ENCODE measurements around the gene NDRG3. TPM values are rescaled to one million over a fixed set of nuclear protein-coding genes. Genes with fewer than 3 reads are reported as not detected.
"Not testable (repeated sequence)": the region's sequence is repeated elsewhere in the genome, so short reads cannot be mapped to it uniquely, and the experiment has no call there.

NDRG3 gene
- total RNA-seq, 2 experiments from 2014 or later: 32.8 to 41.2 TPM

- no peaks in the 10 kb centered on the region for H3K27me3 Mint-ChIP-seq
- DNase-seq: no peak
- H3K36me3 Mint-ChIP-seq (ENCODE audit: low read depth): peaks cover 32% of the 10 kb centered on the region
- H3K27ac Mint-ChIP-seq: peak overlapping the region; percentile 95
- ChIA-PET POLR2A (interaction anchor here (0.7 kb wide), 1 partner anchor 182 kb away, joined by 4 read pairs; no protein-coding TSS in a partner anchor), CTCF (interaction anchor here (1.0 to 1.5 kb wide), 3 partner anchors 24 to 127 kb away, joined by 3 read pairs; no protein-coding TSS in a partner anchor)
- no peaks in the 10 kb centered on the region for H3K9me3 Mint-ChIP-seq
- peaks cover 46% of the 10 kb centered on the region for H3K4me1 Mint-ChIP-seq
- peak overlapping the region; percentile 25 for H3K4me3 Mint-ChIP-seq
These were observed 98.4 kb downstream of the NDRG3 start for GRCh38 chr20:36647196-36648121.

- H3K4me3 Mint-ChIP-seq: peak overlapping the region; percentile 25
- CTCF ChIA-PET: interaction anchor here (0.6 to 1.7 kb wide), 6 partner anchors 8 to 508 kb away, joined by 3 to 16 read pairs (median 4); partner anchors contain the start of gene RAB5IF
- no peaks in the 10 kb centered on the region for H3K27me3 Mint-ChIP-seq
- no peak for DNase-seq
- POLR2A ChIA-PET: interaction anchor here (0.7 to 0.9 kb wide), 2 partner anchors 8 to 181 kb away, joined by 3 to 4 read pairs; no protein-coding TSS in a partner anchor
- peaks cover 53% of the 10 kb centered on the region for H3K4me1 Mint-ChIP-seq
- no peaks in the 10 kb centered on the region for H3K9me3 Mint-ChIP-seq
- peaks cover 38% of the 10 kb centered on the region for H3K36me3 Mint-ChIP-seq (ENCODE audit: low read depth)
- H3K27ac Mint-ChIP-seq: peak overlapping the region; percentile 95
These were observed 99.2 kb downstream of the NDRG3 start for GRCh38 chr20:36646678-36647077.

GRCh38 chr20:36645998-36646397 is 99.9 kb downstream of the NDRG3 start, which contains the start of gene SLA2:
Gene SLA2 (minus strand): TSS chr20:36646196. CDS start chr20:36641335, 4,861 bp downstream.
- peaks cover 38% of the 10 kb centered on the region for H3K36me3 Mint-ChIP-seq (ENCODE audit: low read depth)
- ChIA-PET POLR2A (interaction anchor here (0.6 to 1.0 kb wide), 5 partner anchors 9 to 277 kb away, joined by 3 to 4 read pairs (median 3); no protein-coding TSS in a partner anchor), CTCF (interaction anchor here (0.6 to 1.7 kb wide), 8 partner anchors 9 to 508 kb away, joined by 4 to 16 read pairs (median 4); partner anchors contain the start of gene RAB5IF)
- H3K27me3 Mint-ChIP-seq: no peaks in the 10 kb centered on the region
- peak within 1 kb of the TSS; percentile 97 for H3K4me3 Mint-ChIP-seq
- H3K27ac Mint-ChIP-seq: peak within 1 kb of the TSS; percentile 95
- H3K4me1 Mint-ChIP-seq: peaks cover 55% of the 10 kb centered on the region
- no peaks in the 10 kb centered on the region for H3K9me3 Mint-ChIP-seq
- peak; percentile 80 for DNase-seq

- DNase-seq: no peak
- Mint-ChIP-seq H3K27me3 (no peaks in the 10 kb centered on the region), H3K27ac (peak overlapping the region; percentile 95), H3K4me3 (peak overlapping the region; percentile 97), H3K36me3 (ENCODE audit: low read depth) (peaks cover 44% of the 10 kb centered on the region), H3K9me3 (no peaks in the 10 kb centered on the region), H3K4me1 (peaks cover 55% of the 10 kb centered on the region)
- CTCF ChIA-PET: interaction anchor here (0.7 to 1.7 kb wide), 9 partner anchors 10 to 218 kb away, joined by 3 to 16 read pairs (median 4); partner anchors contain the start of gene RAB5IF
- POLR2A ChIA-PET: interaction anchor here (0.6 to 1.0 kb wide), 2 partner anchors 23 to 34 kb away, joined by 4 read pairs; no protein-coding TSS in a partner anchor
These were observed 100.5 kb downstream of the NDRG3 start for GRCh38 chr20:36645353-36645752.

GRCh38 chr20:36644706-36645095 is 101.2 kb downstream of the NDRG3 start:
- Mint-ChIP-seq H3K9me3 (no peaks in the 10 kb centered on the region), H3K4me3 (peak overlapping the region; percentile 97), H3K27me3 (no peaks in the 10 kb centered on the region), H3K4me1 (peaks cover 55% of the 10 kb centered on the region), H3K27ac (peak overlapping the region; percentile 95), H3K36me3 (ENCODE audit: low read depth) (peaks cover 47% of the 10 kb centered on the region)
- DNase-seq: peak; percentile 24
- CTCF ChIA-PET: interaction anchor here (0.5 to 1.4 kb wide), 7 partner anchors 12 to 238 kb away, joined by 3 to 4 read pairs (median 3); no protein-coding TSS in a partner anchor
- POLR2A ChIA-PET: interaction anchor here (0.7 kb wide), 1 partner anchor 53 kb away, joined by 3 read pairs; no protein-coding TSS in a partner anchor

GRCh38 chr20:36644032-36644705 is 101.7 kb downstream of the NDRG3 start:
- ChIA-PET POLR2A (interaction anchor here (0.6 to 0.7 kb wide), 2 partner anchors 53 to 690 kb away, joined by 3 read pairs; partner anchors contain the start of gene SCAND1), CTCF (interaction anchor here (0.5 to 1.4 kb wide), 8 partner anchors 11 to 238 kb away, joined by 3 to 4 read pairs (median 3); partner anchors contain the start of gene RAB5IF)
- peak overlapping the region; percentile 97 for H3K4me3 Mint-ChIP-seq
- H3K9me3 Mint-ChIP-seq: no peaks in the 10 kb centered on the region
- DNase-seq: peak; percentile 72
- H3K36me3 Mint-ChIP-seq (ENCODE audit: low read depth): peaks cover 48% of the 10 kb centered on the region
- peak overlapping the region; percentile 95 for H3K27ac Mint-ChIP-seq
- no peaks in the 10 kb centered on the region for H3K27me3 Mint-ChIP-seq
- H3K4me1 Mint-ChIP-seq: peaks cover 55% of the 10 kb centered on the region

- Mint-ChIP-seq H3K4me1 (peaks cover 46% of the 10 kb centered on the region), H3K9me3 (no peaks in the 10 kb centered on the region), H3K27me3 (no peaks in the 10 kb centered on the region), H3K27ac (peak overlapping the region; percentile 95), H3K36me3 (ENCODE audit: low read depth) (peaks cover 61% of the 10 kb centered on the region), H3K4me3 (peak overlapping the region; percentile 97)
- ChIA-PET POLR2A (no interaction called here), CTCF (interaction anchor here (0.8 to 1.3 kb wide), 2 partner anchors 16 to 37 kb away, joined by 3 to 4 read pairs; partner anchors contain the start of gene RAB5IF)
- no peak for DNase-seq
These were observed 103.8 kb downstream of the NDRG3 start for GRCh38 chr20:36642136-36642535.

GRCh38 chr20:36641506-36641843 is 104.4 kb downstream of the NDRG3 start:
- ChIA-PET POLR2A (no interaction called here), CTCF (no interaction called here)
- H3K9me3 Mint-ChIP-seq: no peaks in the 10 kb centered on the region
- H3K4me1 Mint-ChIP-seq: peaks cover 42% of the 10 kb centered on the region
- H3K36me3 Mint-ChIP-seq (ENCODE audit: low read depth): peaks cover 65% of the 10 kb centered on the region
- no peak overlapping the region for H3K4me3 Mint-ChIP-seq
- no peaks in the 10 kb centered on the region for H3K27me3 Mint-ChIP-seq
- peak overlapping the region; percentile 73 for H3K27ac Mint-ChIP-seq
- no peak for DNase-seq

GRCh38 chr20:36638876-36639400 is 107.0 kb downstream of the NDRG3 start:
- H3K27ac Mint-ChIP-seq, CTCF ChIA-PET, DNase-seq, POLR2A ChIA-PET, H3K4me3 Mint-ChIP-seq, H3K9me3 Mint-ChIP-seq, H3K27me3 Mint-ChIP-seq: not testable (repeated sequence)
- Mint-ChIP-seq H3K36me3 (ENCODE audit: low read depth) (peaks cover 63% of the 10 kb centered on the region), H3K4me1 (peaks cover 35% of the 10 kb centered on the region)

GRCh38 chr20:36634342-36634741 is 111.5 kb downstream of the NDRG3 start:
- H3K4me1 Mint-ChIP-seq: peaks cover 38% of the 10 kb centered on the region
- no peak overlapping the region for H3K4me3 Mint-ChIP-seq
- peaks cover 68% of the 10 kb centered on the region for H3K36me3 Mint-ChIP-seq (ENCODE audit: low read depth)
- H3K27me3 Mint-ChIP-seq: no peaks in the 10 kb centered on the region
- ChIA-PET POLR2A (no interaction called here), CTCF (interaction anchor here (0.6 to 2.3 kb wide), 4 partner anchors 11 to 38 kb away, joined by 3 to 5 read pairs (median 4); partner anchors contain the start of gene RAB5IF)
- DNase-seq: no peak
- H3K27ac Mint-ChIP-seq: peak overlapping the region; percentile 81
- no peaks in the 10 kb centered on the region for H3K9me3 Mint-ChIP-seq

GRCh38 chr20:36633285-36633772 is 112.6 kb downstream of the NDRG3 start:
- peaks cover 65% of the 10 kb centered on the region for H3K36me3 Mint-ChIP-seq (ENCODE audit: low read depth)
- H3K9me3 Mint-ChIP-seq: no peaks in the 10 kb centered on the region
- no peaks in the 10 kb centered on the region for H3K27me3 Mint-ChIP-seq
- no peak for DNase-seq
- H3K4me3 Mint-ChIP-seq: no peak overlapping the region
- peaks cover 42% of the 10 kb centered on the region for H3K4me1 Mint-ChIP-seq
- POLR2A ChIA-PET: no interaction called here
- peak overlapping the region; percentile 54 for H3K27ac Mint-ChIP-seq
- CTCF ChIA-PET: interaction anchor here (0.6 to 2.3 kb wide), 5 partner anchors 11 to 49 kb away, joined by 3 to 5 read pairs (median 4); no protein-coding TSS in a partner anchor

Measured in activated CD4-positive, alpha-beta T cell treated with anti-CD3 and anti-CD28 coated beads, Interleukin-2, amount 10 ng/mL, durations not matched to agents 7 days and 5 days (primary cell).